CD14-positive monocyte (primary cell): Measurements from ENCODE around the gene OPN3. TPM values are rescaled to one million over a fixed set of nuclear protein-coding genes. Genes with fewer than 3 reads are reported as not detected.

ENCODE experiments used
- DNase-seq, 3 donors: peaks; one replicate each; pipeline ENCODE4 v3.0.0-alpha.2; 2011 to 2022
- H2AFZ ChIP-seq: 2 replicates; pipeline ENCODE4 v1.6.0; 2012; ENCODE audit warnings: mild to moderate bottlenecking, low read depth, low read length, inconsistent platforms; ENCODE audit not compliant: insufficient read depth, poor library complexity, severe bottlenecking
- H3K27ac ChIP-seq, 2 donors: 1 replicate in 1 of 2; 2 replicates in 1 of 2; pipeline ENCODE4 v1.5.1; 2012 to 2013; ENCODE audit warnings: low read length in 2 of 2, control low read depth in 1 of 2, inconsistent platforms in 1 of 2, low read depth in 1 of 2, mild to moderate bottlenecking in 1 of 2
- H3K27me3 ChIP-seq, 2 donors: one replicate each; pipeline versions ENCODE4 v1.6.0 to v1.6.1; 2011 to 2013; ENCODE audit warnings: low read length in 2 of 2; ENCODE audit not compliant: control insufficient read depth in 2 of 2, insufficient read depth in 2 of 2
- H3K36me3 ChIP-seq, 2 donors: replicated peaks in 1 of 2; 1 replicate in 1 of 2; 2 replicates in 1 of 2; pipeline versions ENCODE4 v1.5.1 to v1.6.1; 2012 to 2013; ENCODE audit warnings: low read length in 2 of 2, control low read depth in 1 of 2, inconsistent platforms in 1 of 2, mild to moderate bottlenecking in 1 of 2; ENCODE audit not compliant: insufficient read depth in 2 of 2, control insufficient read depth in 1 of 2
- H3K4me1 ChIP-seq, 2 donors: 1 replicate in 1 of 2; 2 replicates in 1 of 2; pipeline versions ENCODE4 v1.5.1 to v1.6.1; 2012 to 2013; ENCODE audit warnings: low read length in 2 of 2, control low read depth in 1 of 2, inconsistent platforms in 1 of 2, mild to moderate bottlenecking in 1 of 2, moderate library complexity in 1 of 2; ENCODE audit not compliant: insufficient read depth in 2 of 2, control insufficient read depth in 1 of 2
- H3K4me2 ChIP-seq: replicated peaks from 2 replicates; pipeline ENCODE3; 2012; ENCODE audit warnings: low read length, moderate library complexity, mild to moderate bottlenecking; ENCODE audit not compliant: poor library complexity, severe bottlenecking; ENCODE audit errors: extremely low read depth
- H3K4me3 ChIP-seq, 3 experiments: fragments of 200-600 bp in 1 of 3; sonication (generic) in 1 of 3; replicated peaks in 1 of 3; 1 replicate in 2 of 3; 2 replicates in 1 of 3; pipeline ENCODE4 v1.5.1; 2011 to 2013; ENCODE audit warnings: low read length in 3 of 3, mild to moderate bottlenecking in 3 of 3, control low read depth in 2 of 3, low read depth in 2 of 3, inconsistent platforms in 1 of 3, moderate library complexity in 1 of 3
- H3K79me2 ChIP-seq: 2 replicates; pipeline ENCODE4 v1.6.0; 2012; ENCODE audit warnings: mild to moderate bottlenecking, control low read depth, inconsistent platforms, low read length, moderate library complexity; ENCODE audit not compliant: insufficient read depth
- H3K9ac ChIP-seq: 2 replicates; pipeline ENCODE4 v1.6.0; 2017; ENCODE audit warnings: low read length, mild to moderate bottlenecking; ENCODE audit not compliant: insufficient read depth, poor library complexity, severe bottlenecking
- H3K9me3 ChIP-seq, 2 donors: replicated peaks in 1 of 2; 1 replicate in 1 of 2; 2 replicates in 1 of 2; pipeline versions ENCODE4 v1.5.1 to v1.6.1; 2012 to 2013; ENCODE audit warnings: low read length in 2 of 2, control low read depth in 1 of 2; ENCODE audit not compliant: control insufficient read depth in 1 of 2, insufficient read depth in 1 of 2
- H4K20me1 ChIP-seq: 2 replicates; pipeline ENCODE4 v1.6.0; 2012; ENCODE audit warnings: mild to moderate bottlenecking, low read length, control low read depth, moderate library complexity; ENCODE audit not compliant: insufficient read depth
- H3K27ac Mint-ChIP-seq, 7 donors: one replicate each; pipeline ENCODE4 v1.8.0; 2020; ENCODE audit warnings: mild to moderate bottlenecking in 7 of 7, mixed read lengths in 7 of 7, moderate library complexity in 6 of 7, inconsistent platforms in 2 of 7
- H3K27me3 Mint-ChIP-seq, 3 donors: one replicate each; pipeline ENCODE4 v1.8.0; 2021 to 2022; ENCODE audit warnings: low read depth in 3 of 3, mild to moderate bottlenecking in 3 of 3, mixed read lengths in 3 of 3, moderate library complexity in 3 of 3, inconsistent platforms in 1 of 3
- H3K36me3 Mint-ChIP-seq, 2 donors: one replicate each; pipeline ENCODE4 v1.8.0; 2020; ENCODE audit warnings: mixed read lengths in 2 of 2, inconsistent platforms in 1 of 2, mild to moderate bottlenecking in 1 of 2
- H3K4me1 Mint-ChIP-seq: one replicate; pipeline ENCODE4 v1.8.0; 2020; ENCODE audit warnings: mild to moderate bottlenecking, mixed read lengths
- H3K4me3 Mint-ChIP-seq, 2 donors: one replicate each; pipeline ENCODE4 v1.8.0; 2020; ENCODE audit warnings: mild to moderate bottlenecking in 2 of 2, mixed read lengths in 2 of 2, moderate library complexity in 1 of 2
- H3K9me3 Mint-ChIP-seq, 7 donors: one replicate each; pipeline ENCODE4 v1.8.0; 2020 to 2022; ENCODE audit warnings: mixed read lengths in 7 of 7, mild to moderate bottlenecking in 6 of 7, moderate library complexity in 6 of 7, inconsistent platforms in 2 of 7
- CTCF ChIP-seq: fragments of 200-600 bp; IDR thresholded peaks from one replicate; pipeline ENCODE4 v1.8.0; 2022; ENCODE audit warnings: antibody characterized with exemption, mild to moderate bottlenecking
- whole genome bisulfite sequencing: methylation state at CpG from one replicate; pipeline ENCODE4 v1.1.5; 2013; ENCODE audit warnings: missing lambda C conversion rate; ENCODE audit not compliant: insufficient coverage; 5-methylcytosine and 5-hydroxymethylcytosine counted together
- intact Hi-C, 2 donors: fragments of 100-400 bp; cut with micrococcal nuclease; formaldehyde crosslinking; loops; one replicate each; pipeline versions ENCODE4 v1.15.0 to v1.15.1; 2023
- polyA plus RNA-seq, 3 donors: library from polyadenylated mRNA; depleted of rRNA in 1 of 3; unstranded in 2 of 3; stranded (reverse) in 1 of 3; fragments of 300-500 nt in 2 of 3; fragments of >200 nt in 1 of 3; fragmentation: Illumina TruSeq in 2 of 3; gene quantifications; 1 replicate in 2 of 3; 2 replicates in 1 of 3; pipeline ENCODE4 v1.2.3, GENCODE V29; 2012 to 2021

Gene OPN3
- polyA plus RNA-seq, 3 donors: 14.5 to 56.1 (median 55.2) TPM

DNA sequence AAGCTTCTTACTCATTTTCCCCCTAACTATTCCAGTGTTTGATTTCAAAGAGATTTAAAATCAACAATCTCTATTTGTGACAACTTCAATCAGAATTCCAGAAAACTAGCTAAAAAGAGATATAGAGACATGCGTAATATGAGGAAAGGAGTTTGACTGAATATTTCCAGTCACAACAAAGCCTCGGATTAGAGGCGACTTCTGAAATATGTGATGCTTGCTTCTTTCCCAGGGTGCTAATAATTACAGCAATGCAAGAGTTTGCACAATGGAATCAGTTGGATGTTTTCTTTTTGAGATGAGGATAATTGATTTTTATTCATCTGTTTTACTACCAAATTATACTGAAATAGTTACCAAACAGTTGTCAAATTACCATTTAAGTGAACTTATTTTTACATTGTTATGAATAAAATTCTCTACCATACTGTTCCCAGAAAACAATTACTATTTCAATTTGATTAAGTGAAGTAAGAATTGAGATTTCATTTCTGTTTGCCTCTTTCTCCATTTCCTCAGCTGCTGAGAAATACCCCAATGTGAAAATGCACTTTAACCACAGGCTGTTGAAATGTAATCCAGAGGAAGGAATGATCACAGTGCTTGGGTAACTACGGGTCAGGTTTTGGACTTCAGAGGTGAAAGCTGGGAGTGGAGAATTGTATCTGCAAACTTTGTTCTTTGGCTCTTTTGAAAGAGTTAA, 79.9 kb downstream of the OPN3 start:
- peak; percentile 49 to 70 (median 55) for DNase-seq
- no peaks in the 10 kb centered on the region for H3K79me2 ChIP-seq
- no peaks in the 10 kb centered on the region for H3K9me3 ChIP-seq
- H3K4me3 ChIP-seq: peak overlapping the region in 1 of 3 experiments; percentile 54
- H2AFZ ChIP-seq: peak overlapping the region; percentile 39
- peaks cover 51 to 55% of the 10 kb centered on the region in 2 donors for H3K36me3 Mint-ChIP-seq
- H3K27ac Mint-ChIP-seq: peak overlapping the region; percentile 74 to 93 (median 93)
- peaks cover 41% of the 10 kb centered on the region for H3K4me1 Mint-ChIP-seq
- WGBS: 25% methylated on average over 2 of the region's 4 CpGs
- H4K20me1 ChIP-seq: no peaks in the 10 kb centered on the region
- H3K27me3 ChIP-seq: no peaks in the 10 kb centered on the region
- peak overlapping the region in 1 of 2 donors; percentile 88 for H3K27ac ChIP-seq
- intact Hi-C loops: no loop called here
- peaks cover 18 to 27% of the 10 kb centered on the region in 2 donors for H3K4me1 ChIP-seq
- TF ChIP-seq CTCF: no peak
- peaks cover 21 to 46% of the 10 kb centered on the region in 2 donors for H3K36me3 ChIP-seq
- H3K9ac ChIP-seq: peak overlapping the region; percentile 35
- H3K9me3 Mint-ChIP-seq: peaks cover 0 to 6% (median 3%) of the 10 kb centered on the region in 7 donors
- peak overlapping the region in 1 of 2 donors; percentile 62 for H3K4me3 Mint-ChIP-seq
- peaks cover 0 to 2% (median 0%) of the 10 kb centered on the region in 3 donors for H3K27me3 Mint-ChIP-seq
- H3K4me2 ChIP-seq: peak overlapping the region; percentile 57

DNA sequence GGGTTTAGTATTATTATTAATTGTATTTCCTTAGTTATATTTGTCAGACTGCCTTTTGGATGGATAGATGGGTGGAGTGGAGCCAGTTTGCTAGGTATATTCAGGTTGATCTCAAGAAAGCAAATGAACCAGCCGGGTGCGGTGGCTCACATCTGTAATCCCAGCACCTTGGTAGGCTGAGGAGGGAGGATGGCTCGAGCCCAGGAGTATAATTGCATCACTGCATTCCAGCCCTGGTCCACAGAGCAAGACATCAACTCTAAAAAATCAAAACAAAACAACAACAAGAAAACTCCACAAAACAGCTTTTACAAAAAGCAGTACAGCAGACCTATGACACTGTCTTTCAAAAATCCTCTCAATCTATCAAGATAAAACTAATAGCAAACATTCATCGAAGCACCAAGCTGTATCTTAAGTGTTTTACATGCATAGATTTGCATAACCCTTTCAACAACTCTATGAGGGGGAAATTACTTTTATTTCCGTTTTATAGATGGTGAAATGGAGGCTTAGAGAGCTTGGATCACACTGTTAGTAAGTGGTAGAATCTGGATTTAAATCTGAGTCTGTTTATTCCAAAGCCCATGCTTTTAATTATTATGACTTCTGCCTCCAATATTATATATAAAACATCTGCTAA, 82.5 kb downstream of the OPN3 start:
- Histone ChIP-seq H3K4me3 (no peak overlapping the region), H3K36me3 (peaks cover 15 to 28% of the 10 kb centered on the region in 2 donors), H2AFZ (no peak overlapping the region), H3K27me3 (no peaks in the 10 kb centered on the region), H3K4me2 (no peak overlapping the region), H3K9ac (no peak overlapping the region), H4K20me1 (no peaks in the 10 kb centered on the region), H3K79me2 (no peaks in the 10 kb centered on the region), H3K4me1 (peaks cover 32 to 35% of the 10 kb centered on the region in 2 donors), H3K9me3 (no peaks in the 10 kb centered on the region), H3K27ac (no peak overlapping the region)
- Mint-ChIP-seq H3K27me3 (peaks cover 0 to 2% (median 2%) of the 10 kb centered on the region in 3 donors), H3K27ac (peak overlapping the region in 1 of 7 donors; percentile 56), H3K9me3 (peaks cover 0 to 8% (median 3%) of the 10 kb centered on the region in 7 donors), H3K36me3 (peaks cover 48 to 49% of the 10 kb centered on the region in 2 donors), H3K4me1 (peaks cover 50% of the 10 kb centered on the region), H3K4me3 (no peak overlapping the region)
- no CpG with 5 or more reads among the region's 5 CpGs for WGBS
- no peak for DNase-seq
- intact Hi-C loops: no loop called here
- no peak for TF ChIP-seq CTCF
